H1 (cell line): ENCODE measurements around the gene SMYD4. TPM values are rescaled to one million over a fixed set of nuclear protein-coding genes. Genes with fewer than 3 reads are reported as not detected.

Experiments
- BCL11A ChIP-seq, 2 experiments: IDR thresholded peaks; one replicate each; pipeline ENCODE4 v1.6.1; 2011; ENCODE audit warnings: low read depth in 2 of 2, low read length in 2 of 2, mild to moderate bottlenecking in 2 of 2
- BRCA1 ChIP-seq: IDR thresholded peaks from 2 replicates; pipeline ENCODE4 v1.6.1; 2012; ENCODE audit warnings: low read depth, low read length, improper control_type of control experiment
- EGR1 ChIP-seq: IDR thresholded peaks from 2 replicates; pipeline ENCODE4 v1.6.1; 2011; ENCODE audit warnings: low read depth, low read length, borderline replicate concordance
- HDAC6 ChIP-seq: IDR thresholded peaks from one replicate; pipeline ENCODE4 v1.7.1; 2012; ENCODE audit warnings: low read depth, mild to moderate bottlenecking, inconsistent platforms, low read length, moderate library complexity
- PHF8 ChIP-seq: fragments of 200-600 bp; sonication (generic); conservative IDR thresholded peaks from 2 replicates; pipeline ENCODE4 v1.7.1; 2012; ENCODE audit warnings: low read depth, mild to moderate bottlenecking, inconsistent platforms, low read length, moderate library complexity
- RNF2 ChIP-seq: fragments of 200-900, 300-1000 bp; sonication (generic); IDR thresholded peaks from 2 replicates; pipeline ENCODE4 v1.7.1; 2016; ENCODE audit warnings: borderline replicate concordance, low read depth, mild to moderate bottlenecking, antibody characterized with exemption, low read length; ENCODE audit not compliant: poor library complexity, severe bottlenecking; ENCODE audit errors: missing control alignments
- SP4 ChIP-seq: IDR thresholded peaks from 2 replicates; pipeline ENCODE4 v1.6.1; 2012; ENCODE audit warnings: low read length, inconsistent platforms
- polyA plus RNA-seq, 7 experiments: library from polyadenylated mRNA; depleted of rRNA in 3 of 7; stranded (reverse) in 5 of 7; unstranded in 2 of 7; fragments of >200 nt in 5 of 7; fragments of 200-250 nt in 2 of 7; gene quantifications; 1 replicate in 5 of 7; 2 replicates in 1 of 7; 4 replicates in 1 of 7; pipeline versions ENCODE4 v1.2.1 to v1.2.3, GENCODE V29; 2011 to 2013; ENCODE audit warnings: missing spikeins in 2 of 7, mixed read lengths in 2 of 7
- total RNA-seq: library from RNA; stranded (reverse); fragmentation: NEBNext Ultra II Directional; extraction: Animal tissue kit (Norgen Biotek cat#: 25700); gene quantifications from 2 replicates; pipeline ENCODE4 v1.2.1, GENCODE V29; 2021
- TF ChIP-seq, protein P1 (sequence below), 3 experiments: IDR thresholded peaks; 1 replicate in 2 of 3; 2 replicates in 1 of 3; pipeline versions ENCODE4 v1.5.1 to v1.6.1; 2011; ENCODE audit warnings: low read length in 3 of 3, mild to moderate bottlenecking in 3 of 3, inconsistent platforms in 2 of 3, low read depth in 1 of 3, moderate library complexity in 1 of 3; ENCODE audit not compliant: insufficient read depth in 1 of 3; ENCODE audit errors: control extremely low read depth in 1 of 3
- TF ChIP-seq, protein P2 (sequence below): IDR thresholded peaks from 2 replicates; pipeline ENCODE4 v1.6.1; 2011; ENCODE audit warnings: low read length, improper control_type of control experiment

Gene SMYD4
- total and polyA plus RNA-seq, 2 of the 8 experiments (the other 6 are each of a cell fraction or from before 2014, with no cell fraction given), result 10.5 to 23.4 TPM

DNA sequence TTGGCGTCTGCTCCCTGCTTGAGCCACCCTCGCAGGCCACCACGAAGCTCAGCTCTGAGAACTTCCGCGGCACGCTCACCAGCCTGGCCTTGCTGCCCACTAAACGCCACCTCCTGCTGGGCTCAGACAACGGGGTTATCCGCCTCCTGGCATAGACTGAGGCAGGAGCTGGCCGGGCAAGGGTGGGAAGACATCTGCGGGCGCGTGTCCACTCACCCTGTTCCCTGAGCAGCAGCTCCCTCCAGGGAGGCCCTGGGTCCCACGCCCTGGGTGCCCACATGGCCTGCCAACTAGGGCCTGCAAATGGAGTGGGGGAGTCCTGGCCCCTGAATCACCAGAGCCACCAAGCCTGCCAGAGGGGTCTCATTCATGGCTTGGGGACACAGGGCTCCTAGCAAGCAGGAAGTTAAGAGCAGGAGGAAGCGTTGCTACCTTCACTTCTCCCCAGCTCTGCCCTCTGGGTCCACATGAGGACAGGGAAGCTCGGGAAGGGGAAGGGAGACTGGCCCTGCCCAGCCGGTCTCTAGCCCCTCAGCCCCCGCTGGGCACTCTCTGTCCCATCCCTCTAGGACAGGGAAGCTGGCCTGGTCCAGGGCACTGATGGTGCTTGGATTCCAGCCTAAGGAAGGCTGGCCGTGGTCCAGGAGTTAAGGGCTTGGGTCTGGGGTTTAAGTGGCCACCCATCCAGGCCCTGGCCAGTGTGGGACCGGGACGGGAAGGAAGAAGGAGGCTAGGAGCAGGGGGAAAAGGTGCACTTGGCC lies 92.0 kb downstream of the SMYD4 start (continued):
- TF ChIP-seq, protein P1, sequence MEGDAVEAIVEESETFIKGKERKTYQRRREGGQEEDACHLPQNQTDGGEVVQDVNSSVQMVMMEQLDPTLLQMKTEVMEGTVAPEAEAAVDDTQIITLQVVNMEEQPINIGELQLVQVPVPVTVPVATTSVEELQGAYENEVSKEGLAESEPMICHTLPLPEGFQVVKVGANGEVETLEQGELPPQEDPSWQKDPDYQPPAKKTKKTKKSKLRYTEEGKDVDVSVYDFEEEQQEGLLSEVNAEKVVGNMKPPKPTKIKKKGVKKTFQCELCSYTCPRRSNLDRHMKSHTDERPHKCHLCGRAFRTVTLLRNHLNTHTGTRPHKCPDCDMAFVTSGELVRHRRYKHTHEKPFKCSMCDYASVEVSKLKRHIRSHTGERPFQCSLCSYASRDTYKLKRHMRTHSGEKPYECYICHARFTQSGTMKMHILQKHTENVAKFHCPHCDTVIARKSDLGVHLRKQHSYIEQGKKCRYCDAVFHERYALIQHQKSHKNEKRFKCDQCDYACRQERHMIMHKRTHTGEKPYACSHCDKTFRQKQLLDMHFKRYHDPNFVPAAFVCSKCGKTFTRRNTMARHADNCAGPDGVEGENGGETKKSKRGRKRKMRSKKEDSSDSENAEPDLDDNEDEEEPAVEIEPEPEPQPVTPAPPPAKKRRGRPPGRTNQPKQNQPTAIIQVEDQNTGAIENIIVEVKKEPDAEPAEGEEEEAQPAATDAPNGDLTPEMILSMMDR (IDR thresholded peaks at IDR 0.05; ENCODE audit: control extremely low read depth in 1 of 3, insufficient read depth in 1 of 3, low read depth in 1 of 3, low read length in 3 of 3), result no peak
- TF ChIP-seq HDAC6 (no peak), EGR1 (no peak), BCL11A (IDR thresholded peaks at IDR 0.05; ENCODE audit: low read depth in 2 of 2, low read length in 2 of 2) (no peak), BRCA1 (no peak), SP4 (no peak), RNF2 (no peak), PHF8 (no peak)
- TF ChIP-seq, protein P2, sequence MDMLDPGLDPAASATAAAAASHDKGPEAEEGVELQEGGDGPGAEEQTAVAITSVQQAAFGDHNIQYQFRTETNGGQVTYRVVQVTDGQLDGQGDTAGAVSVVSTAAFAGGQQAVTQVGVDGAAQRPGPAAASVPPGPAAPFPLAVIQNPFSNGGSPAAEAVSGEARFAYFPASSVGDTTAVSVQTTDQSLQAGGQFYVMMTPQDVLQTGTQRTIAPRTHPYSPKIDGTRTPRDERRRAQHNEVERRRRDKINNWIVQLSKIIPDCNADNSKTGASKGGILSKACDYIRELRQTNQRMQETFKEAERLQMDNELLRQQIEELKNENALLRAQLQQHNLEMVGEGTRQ, result no peak
